OCI-LY1 (cell line): Measurements from ENCODE around the gene PLA2G1B.

ENCODE experiments used
- H2AFZ ChIP-seq: fragments of 200-600 bp; sonication (generic), shearing (Covaris generic); 2 replicates; pipeline ENCODE4 v1.6.0; 2014; ENCODE audit warnings: antibody characterized with exemption, mild to moderate bottlenecking, low read length
- H3F3A ChIP-seq: fragments of 200-600 bp; sonication (generic), shearing (Covaris generic); 2 replicates; pipeline ENCODE4 v1.6.0; 2014; ENCODE audit warnings: mild to moderate bottlenecking, antibody characterized with exemption, low read length, moderate library complexity; ENCODE audit not compliant: insufficient read depth
- H3K27ac ChIP-seq: fragments of 200-600 bp; sonication (generic); 2 replicates; pipeline ENCODE4 v1.5.1; 2014; ENCODE audit warnings: low read length, mixed run types, mild to moderate bottlenecking, low read depth; ENCODE audit not compliant: poor library complexity, severe bottlenecking
- H3K27me3 ChIP-seq: fragments of 200-600 bp; sonication (generic); 2 replicates; pipeline ENCODE4 v1.6.0; 2014; ENCODE audit warnings: antibody characterized with exemption, mild to moderate bottlenecking, low read length, moderate library complexity; ENCODE audit not compliant: insufficient read depth
- H3K36me3 ChIP-seq: fragments of 200-600 bp; sonication (generic); 2 replicates; pipeline ENCODE4 v1.6.1; 2014; ENCODE audit warnings: mild to moderate bottlenecking, antibody characterized with exemption, low read length, moderate library complexity, mixed read lengths; ENCODE audit not compliant: insufficient read depth
- H3K4me1 ChIP-seq: fragments of 200-600 bp; sonication (generic); 2 replicates; pipeline ENCODE4 v1.5.1; 2014; ENCODE audit warnings: mild to moderate bottlenecking, low read length, moderate library complexity; ENCODE audit not compliant: insufficient read depth, severe bottlenecking
- H3K4me2 ChIP-seq: fragments of 200-600 bp; sonication (generic), shearing (Covaris generic); 2 replicates; pipeline ENCODE4 v1.6.1; 2014; ENCODE audit warnings: low read length
- H3K4me3 ChIP-seq: fragments of 200-600 bp; sonication (generic); 2 replicates; pipeline ENCODE4 v1.5.1; 2014; ENCODE audit warnings: low read length, low read depth, mild to moderate bottlenecking, mixed read lengths; ENCODE audit not compliant: poor library complexity, severe bottlenecking
- H3K79me2 ChIP-seq: fragments of 200-600 bp; shearing (Covaris generic); 2 replicates; pipeline ENCODE4 v1.6.1; 2016; ENCODE audit warnings: mixed run types, low read length, mixed read lengths; ENCODE audit not compliant: insufficient read depth
- H3K9ac ChIP-seq: fragments of 200-600 bp; sonication (generic), shearing (Covaris generic); 2 replicates; pipeline ENCODE4 v1.6.1; 2014; ENCODE audit warnings: mild to moderate bottlenecking, low read length, mixed read lengths
- H3K9me2 ChIP-seq: fragments of 200-600 bp; sonication (generic), shearing (Covaris generic); 2 replicates; pipeline ENCODE4 v1.6.1; 2014; ENCODE audit warnings: low read depth, mild to moderate bottlenecking, low read length, mixed read lengths
- H3K9me3 ChIP-seq: fragments of 200-600 bp; shearing (Covaris generic); 2 replicates; pipeline ENCODE4 v1.6.1; 2014; ENCODE audit warnings: low read length, mixed read lengths
- H4K20me1 ChIP-seq: fragments of 200-600 bp; sonication (generic), shearing (Covaris generic); 2 replicates; pipeline ENCODE4 v1.6.0; 2016; ENCODE audit warnings: mild to moderate bottlenecking, low read length; ENCODE audit not compliant: insufficient read depth
- CTCF ChIP-seq: fragments of 200-600 bp; sonication (generic), shearing (Covaris generic); IDR thresholded peaks from 2 replicates; pipeline ENCODE4 v1.5.1; 2017; ENCODE audit warnings: mild to moderate bottlenecking, antibody characterized with exemption, low read length, moderate library complexity, mixed read lengths
- EZH2 ChIP-seq: fragments of 200-600 bp; sonication (generic), shearing (Covaris generic); IDR thresholded peaks from 2 replicates; pipeline ENCODE4 v1.8.0; 2017; ENCODE audit warnings: borderline replicate concordance, mixed run types, mild to moderate bottlenecking, antibody characterized with exemption, low read length, moderate library complexity, mixed read lengths

PLA2G1B gene

DNA sequence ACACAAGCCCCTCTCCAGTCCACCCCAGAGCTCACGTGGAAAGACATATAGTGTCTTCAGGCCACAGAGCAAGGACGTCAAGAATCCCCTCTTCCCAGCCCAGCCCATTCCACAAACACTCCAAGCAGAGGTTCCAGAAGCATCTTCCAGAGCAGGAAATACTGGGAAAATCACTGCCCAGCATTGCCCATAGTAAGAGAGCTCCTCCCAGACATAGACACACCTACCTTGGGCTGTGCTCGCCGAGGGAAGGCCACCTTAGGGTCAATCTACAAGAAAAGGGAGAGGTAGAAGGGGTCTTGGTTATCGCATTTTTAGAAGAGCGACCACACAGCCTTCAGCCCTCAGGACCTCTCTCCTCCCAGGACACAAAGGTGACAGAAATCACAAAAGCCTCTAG lies 36.9 kb upstream of the PLA2G1B start:
- no peaks in the 10 kb centered on the region for H3K9me2 ChIP-seq
- no peaks in the 10 kb centered on the region for H3K9me3 ChIP-seq
- H3K4me1 ChIP-seq = no peaks in the 10 kb centered on the region
- no peak overlapping the region for H2AFZ ChIP-seq
- H3K36me3 ChIP-seq = no peaks in the 10 kb centered on the region
- no peak overlapping the region for H3K4me3 ChIP-seq
- no peaks in the 10 kb centered on the region for H3K79me2 ChIP-seq
- no peak overlapping the region for H3K27ac ChIP-seq
- no peak overlapping the region for H3K9ac ChIP-seq
- H3K4me2 ChIP-seq = no peak overlapping the region
- TF ChIP-seq EZH2 (no peak), CTCF (no peak)
- peaks cover 10% of the 10 kb centered on the region; the same call in 1 of the 2 replicates for H3K27me3 ChIP-seq
- no peaks in the 10 kb centered on the region for H4K20me1 ChIP-seq
- H3F3A ChIP-seq = no peaks in the 10 kb centered on the region

DNA sequence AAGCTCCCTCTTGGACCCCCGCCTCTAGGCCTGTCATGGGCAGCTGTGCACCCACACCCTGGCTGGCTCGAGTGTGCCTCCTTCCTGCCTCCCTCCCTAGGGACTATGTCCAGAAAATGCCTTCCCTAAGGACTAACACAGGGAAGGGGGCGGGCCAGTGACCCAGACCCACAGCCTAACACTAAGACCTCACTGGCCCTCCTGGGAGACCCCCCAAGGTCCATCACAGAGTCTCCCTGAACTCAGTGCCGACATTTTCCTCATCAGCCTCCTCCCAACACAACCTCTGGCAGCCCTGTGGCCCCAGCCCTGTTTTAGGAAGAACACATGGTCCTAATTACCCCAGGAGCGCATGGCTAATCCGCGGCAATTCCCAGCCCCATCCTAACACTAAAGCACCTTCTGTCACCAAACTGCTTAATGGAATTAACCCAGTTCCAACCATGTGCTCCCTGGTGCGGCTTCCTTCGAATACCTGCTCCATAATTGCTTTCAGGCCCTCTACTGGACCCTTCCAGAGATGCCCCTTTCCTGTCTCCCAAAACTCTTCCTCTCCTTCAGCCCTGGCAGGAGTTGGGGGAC lies 35.8 kb upstream of the PLA2G1B start:
- no peak overlapping the region for H3K27ac ChIP-seq
- H2AFZ ChIP-seq = no peak overlapping the region
- H3K4me3 ChIP-seq = no peak overlapping the region
- H3K9ac ChIP-seq = no peak overlapping the region
- TF ChIP-seq EZH2 (no peak), CTCF (no peak)
- no peaks in the 10 kb centered on the region for H3K9me2 ChIP-seq
- H3K27me3 ChIP-seq = peaks cover 10% of the 10 kb centered on the region; the same call in 1 of the 2 replicates
- H3K79me2 ChIP-seq = no peaks in the 10 kb centered on the region
- no peak overlapping the region for H3K4me2 ChIP-seq
- H3K36me3 ChIP-seq = no peaks in the 10 kb centered on the region
- no peaks in the 10 kb centered on the region for H3F3A ChIP-seq
- no peaks in the 10 kb centered on the region for H4K20me1 ChIP-seq
- H3K4me1 ChIP-seq = no peaks in the 10 kb centered on the region
- no peaks in the 10 kb centered on the region for H3K9me3 ChIP-seq

GRCh38 chr12:120362516-120363273 lies 35.1 kb upstream of the PLA2G1B start:
- Histone ChIP-seq H3K9me3 (no peaks in the 10 kb centered on the region), H2AFZ (no peak overlapping the region), H3F3A (no peaks in the 10 kb centered on the region), H3K27ac (no peak overlapping the region), H3K4me2 (no peak overlapping the region), H3K36me3 (no peaks in the 10 kb centered on the region), H4K20me1 (no peaks in the 10 kb centered on the region), H3K4me1 (no peaks in the 10 kb centered on the region), H3K79me2 (no peaks in the 10 kb centered on the region), H3K9me2 (no peaks in the 10 kb centered on the region), H3K4me3 (no peak overlapping the region), H3K27me3 (peaks cover 10% of the 10 kb centered on the region; the same call in 1 of the 2 replicates), H3K9ac (no peak overlapping the region)
- TF ChIP-seq EZH2 (no peak), CTCF (no peak)
